NCI-H2196 (cell line): ENCODE measurements around the gene RBM34.
"Not testable (repeated sequence)": the region's sequence is repeated elsewhere in the genome, so short reads cannot be mapped to it uniquely, and the experiment has no call there.

Experiments
- DNase-seq: peaks from one replicate; lab custom pipeline; 2025; ENCODE audit not compliant: unreplicated experiment; lab: John Stamatoyannopoulos, UW

The RBM34 gene

GRCh38 chr1:235093013-235093695 is 67.9 kb downstream of the RBM34 start:
- no peak for DNase-seq

- DNase-seq = not testable (repeated sequence)
These were observed 68.6 kb downstream of the RBM34 start for GRCh38 chr1:235092415-235092814.

GRCh38 chr1:235092045-235092406 is 69.0 kb downstream of the RBM34 start:
- not testable (repeated sequence) for DNase-seq

GRCh38 chr1:235091319-235092044 is 69.6 kb downstream of the RBM34 start:
- DNase-seq = not testable (repeated sequence)

GRCh38 chr1:235090406-235091069 is 70.5 kb downstream of the RBM34 start:
- no peak for DNase-seq

- DNase-seq = no peak
These were observed 72.1 kb downstream of the RBM34 start for GRCh38 chr1:235088907-235089306.

- DNase-seq = no peak
These were observed 72.6 kb downstream of the RBM34 start for GRCh38 chr1:235088430-235088829.

- no peak for DNase-seq
These were observed 73.1 kb downstream of the RBM34 start for GRCh38 chr1:235087906-235088305.

GRCh38 chr1:235085411-235086117 is 75.5 kb downstream of the RBM34 start:
- not testable (repeated sequence) for DNase-seq
